Amniotic stem cell (primary cell): ENCODE results near the gene PHF2.

Experiments
- DNase-seq: peaks from one replicate; lab custom pipeline; 2025; lab: John Stamatoyannopoulos, UW

Gene PHF2

DNA sequence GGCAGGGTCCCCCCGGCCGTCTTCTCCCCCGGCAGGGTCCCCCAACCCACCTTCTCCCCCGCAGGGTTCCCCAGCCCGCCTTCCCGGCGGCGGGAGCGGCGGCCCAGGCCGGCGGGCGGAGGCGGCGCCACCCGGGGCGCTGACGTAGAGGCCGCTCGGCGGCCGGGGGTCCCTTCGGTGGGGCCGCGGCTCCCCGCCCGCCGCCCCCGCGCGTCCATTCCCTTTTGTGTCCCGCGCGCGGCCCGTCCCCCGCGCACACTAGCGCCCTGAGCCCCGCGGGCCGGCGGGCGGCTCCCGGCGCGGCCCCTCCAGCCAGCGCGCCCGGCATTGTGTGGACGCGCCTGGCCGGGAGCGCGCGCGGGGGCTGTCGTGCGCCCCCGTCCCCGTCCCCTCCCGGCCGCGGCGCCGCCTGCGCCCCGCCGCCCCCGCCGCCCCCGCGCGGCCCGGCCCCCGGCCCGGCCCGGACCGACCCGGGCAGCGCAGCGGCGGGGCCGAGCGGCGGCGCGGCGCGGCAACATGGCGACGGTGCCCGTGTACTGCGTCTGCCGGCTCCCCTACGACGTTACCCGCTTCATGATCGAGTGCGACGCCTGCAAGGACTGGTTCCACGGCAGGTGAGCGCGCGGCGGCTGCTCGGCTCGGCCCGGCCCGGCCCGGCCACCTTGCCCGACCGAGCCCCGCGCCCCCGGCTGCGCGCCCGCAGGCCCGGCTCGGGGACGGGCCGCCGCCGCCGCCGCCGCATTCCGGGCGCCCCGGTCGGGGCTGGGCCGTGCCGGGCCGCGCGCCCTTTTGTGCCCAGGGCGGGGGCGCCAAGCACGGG, at the start of gene PHF2:
TSS of gene PHF2 (plus strand) at position 327 of the 820 bp plus-strand sequence. CDS start at position 517, 190 bp downstream.
- DNase-seq: no peak

DNA sequence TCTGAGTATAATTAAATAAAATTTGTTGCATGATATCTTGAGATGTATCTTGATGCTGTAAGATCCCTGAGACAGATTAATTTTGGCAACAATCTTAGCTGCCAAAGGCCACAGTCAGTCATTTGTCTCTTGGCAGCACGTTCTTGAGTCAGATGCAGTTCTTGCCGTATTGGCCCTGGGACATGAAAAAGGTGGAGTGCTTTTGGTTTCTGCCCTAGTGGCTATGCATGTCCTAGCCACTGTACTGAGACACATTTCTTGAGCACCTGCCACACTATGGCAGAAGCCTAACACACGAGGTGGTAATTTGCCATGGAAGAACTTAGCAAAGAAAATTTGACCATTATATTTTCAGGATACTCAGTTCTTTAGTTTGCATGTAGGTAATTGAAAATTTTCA, 45.0 kb upstream of the PHF2 start:
- DNase-seq: no peak

DNA sequence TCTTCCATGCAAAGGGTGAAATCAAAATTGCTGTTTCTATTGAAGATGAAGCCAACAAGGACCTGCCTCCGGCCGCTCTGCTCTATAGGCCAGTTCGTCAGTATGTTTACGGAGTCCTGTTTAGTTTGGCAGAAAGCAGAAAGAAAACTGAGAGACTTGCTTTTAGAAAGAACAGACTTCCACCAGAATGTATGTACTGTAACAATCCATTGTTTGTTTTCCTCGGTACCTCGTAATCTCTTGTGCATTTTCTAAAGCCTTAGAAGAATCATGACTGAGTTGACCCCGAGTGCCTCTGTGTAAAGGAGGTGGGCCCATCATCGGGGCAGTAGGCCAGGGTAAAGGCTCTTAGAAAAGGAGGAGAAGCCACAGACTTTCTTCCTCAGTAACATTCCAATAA, 44.2 kb upstream of the PHF2 start:
- DNase-seq: no peak

- DNase-seq: no peak
Observed at GRCh38 chr9:93533863-93534262, 42.5 kb upstream of the PHF2 start.

- no peak for DNase-seq
Observed at GRCh38 chr9:93536167-93536566, 40.2 kb upstream of the PHF2 start.

DNA sequence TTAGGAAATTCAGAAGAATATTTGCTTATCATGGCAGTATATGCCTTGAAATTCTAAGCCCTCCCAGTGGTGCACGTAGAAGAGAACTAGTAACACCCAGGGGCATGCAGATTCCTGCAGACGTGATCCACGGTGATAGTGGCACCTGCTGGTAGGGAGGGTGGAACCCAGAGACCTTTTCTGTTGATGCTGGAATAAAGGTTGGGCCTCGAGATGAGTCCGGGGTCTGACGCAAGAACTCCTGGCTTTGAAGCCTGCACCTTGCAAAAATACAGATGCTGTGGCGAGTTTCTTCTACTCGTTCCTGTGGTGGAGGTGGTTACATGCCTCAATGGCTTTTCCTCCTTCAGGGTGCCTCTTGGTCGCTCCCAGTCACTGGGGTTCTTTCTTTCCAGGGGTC, 39.5 kb upstream of the PHF2 start:
- DNase-seq: no peak

DNA sequence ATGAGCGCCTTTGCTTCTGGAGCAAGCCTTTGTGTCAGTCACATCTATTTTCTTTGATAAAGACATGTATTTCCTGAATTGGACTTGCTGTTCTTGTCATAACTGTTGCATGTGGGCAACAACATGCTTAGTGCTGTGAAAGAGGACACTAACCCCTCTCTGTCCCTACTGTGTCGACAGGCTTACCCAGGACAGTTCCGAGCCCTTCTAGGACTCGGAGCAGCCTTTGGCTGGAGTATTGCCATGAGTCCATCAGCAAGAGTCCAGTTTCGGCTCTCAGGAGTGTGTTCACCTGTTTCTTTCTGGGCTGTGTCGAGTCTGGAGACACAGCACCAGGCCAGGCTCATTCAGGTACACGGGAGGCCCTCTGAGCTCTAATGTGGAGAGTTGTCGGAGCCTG, 36.1 kb upstream of the PHF2 start:
- DNase-seq: no peak

GRCh38 chr9:93541005-93541404, 35.4 kb upstream of the PHF2 start:
- no peak for DNase-seq

DNA sequence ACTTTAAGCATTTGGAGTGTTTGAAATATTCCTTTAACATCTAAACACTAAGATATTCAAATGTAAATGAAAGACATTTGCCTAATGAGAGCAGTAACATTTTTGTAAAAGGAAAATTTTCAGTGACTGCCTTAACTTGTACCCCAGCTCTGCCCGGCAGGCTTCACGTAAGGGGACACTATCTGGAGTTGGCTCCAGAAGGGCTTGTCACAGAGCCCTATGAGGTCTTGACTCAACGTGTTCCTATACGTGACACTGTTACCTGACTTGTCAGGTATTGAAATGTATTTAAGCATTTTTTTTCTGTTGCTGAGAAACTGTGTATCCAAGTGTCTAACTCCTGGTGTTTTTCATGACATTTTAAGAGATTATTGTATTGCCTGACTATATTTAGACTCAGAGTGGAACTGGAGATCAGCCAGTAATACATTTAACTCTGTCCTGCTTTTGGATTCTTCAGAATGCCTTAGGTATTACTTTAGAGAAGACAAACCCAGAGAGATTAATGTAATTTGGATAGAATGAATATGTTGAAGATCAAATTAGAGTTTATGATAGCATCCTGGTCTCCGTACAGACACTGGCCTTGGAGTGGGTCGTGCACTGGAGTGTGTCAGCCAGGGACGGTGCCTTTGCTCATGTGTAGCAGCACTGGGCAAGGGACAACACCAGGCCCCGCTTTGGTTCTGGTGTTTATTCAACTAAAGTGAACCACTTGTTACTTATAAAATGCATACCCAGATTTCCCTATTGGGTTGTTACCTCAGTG, 34.6 kb upstream of the PHF2 start:
- no peak for DNase-seq

- no peak for DNase-seq
Observed at GRCh38 chr9:93543117-93543516, 33.3 kb upstream of the PHF2 start.

DNA sequence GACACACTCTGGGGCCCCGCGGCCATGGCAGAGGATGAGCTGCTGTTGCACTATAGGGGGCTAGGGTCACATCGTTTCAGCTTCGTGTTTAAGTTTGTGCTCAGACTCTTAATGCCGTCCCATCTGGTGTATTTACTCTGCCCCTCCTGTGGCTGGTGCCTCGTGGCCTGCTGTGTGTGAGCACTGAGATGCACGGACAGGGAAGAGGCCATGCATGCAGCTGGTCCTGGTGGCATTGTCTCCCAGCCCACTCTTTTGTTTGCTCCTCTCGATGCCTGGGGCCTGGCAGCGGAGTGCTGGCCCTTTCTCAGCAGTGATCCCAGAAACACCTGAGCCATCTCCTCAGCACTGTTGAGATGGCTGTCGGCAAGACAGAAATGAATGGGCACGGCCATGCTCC, 30.0 kb upstream of the PHF2 start:
- DNase-seq: no peak

GRCh38 chr9:93549611-93550010, 26.8 kb upstream of the PHF2 start:
- DNase-seq: no peak

- no peak for DNase-seq
Observed at GRCh38 chr9:93552923-93553322, 23.5 kb upstream of the PHF2 start.

GRCh38 chr9:93555370-93555769, 21.0 kb upstream of the PHF2 start:
- no peak for DNase-seq

GRCh38 chr9:93557366-93558137, 18.8 kb upstream of the PHF2 start:
- no peak for DNase-seq

GRCh38 chr9:93558503-93558902, 17.9 kb upstream of the PHF2 start:
- DNase-seq: no peak

- no peak for DNase-seq
Observed at GRCh38 chr9:93560991-93561390, 15.4 kb upstream of the PHF2 start.

DNA sequence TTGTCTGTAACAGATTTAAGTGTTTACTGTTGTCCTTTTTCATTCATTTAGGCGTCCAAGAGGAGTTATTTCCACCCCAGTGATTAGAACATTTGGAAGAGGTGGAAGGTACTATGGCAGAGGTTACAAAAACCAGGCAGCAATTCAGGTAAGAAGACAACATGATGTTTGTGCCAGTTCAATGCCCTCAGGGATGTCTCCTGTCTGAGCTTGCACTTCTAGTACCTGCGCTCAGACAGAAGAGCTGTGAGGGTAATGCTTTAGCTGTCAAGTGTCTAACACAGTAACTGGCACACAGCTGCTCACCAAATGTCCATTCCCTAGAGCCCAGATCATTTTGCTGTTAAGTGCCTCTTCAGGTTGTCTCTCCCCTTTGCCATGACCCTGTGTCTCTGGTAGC, 14.2 kb upstream of the PHF2 start:
- DNase-seq: no peak

DNA sequence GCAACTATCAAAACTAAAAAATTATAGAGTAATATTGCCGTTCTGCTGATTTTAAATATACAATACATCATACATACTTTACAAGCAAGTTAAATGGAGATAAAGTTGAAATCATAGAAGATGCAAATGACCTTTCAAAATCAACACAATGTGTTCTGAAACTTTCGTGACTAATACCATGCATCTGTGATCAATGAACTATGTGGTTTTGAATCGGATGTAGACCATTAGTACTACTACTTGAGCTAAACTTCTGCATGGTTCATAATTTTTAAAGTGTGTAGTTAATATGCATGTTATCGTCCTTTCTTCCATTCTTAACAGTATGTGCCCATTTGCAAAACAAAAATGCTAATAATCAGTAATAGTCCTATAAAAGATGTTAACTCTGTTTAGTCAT, 11.3 kb upstream of the PHF2 start:
- DNase-seq: no peak

- peak; percentile 93 for DNase-seq
Observed at GRCh38 chr9:93566408-93567270, 9.7 kb upstream of the PHF2 start.

DNA sequence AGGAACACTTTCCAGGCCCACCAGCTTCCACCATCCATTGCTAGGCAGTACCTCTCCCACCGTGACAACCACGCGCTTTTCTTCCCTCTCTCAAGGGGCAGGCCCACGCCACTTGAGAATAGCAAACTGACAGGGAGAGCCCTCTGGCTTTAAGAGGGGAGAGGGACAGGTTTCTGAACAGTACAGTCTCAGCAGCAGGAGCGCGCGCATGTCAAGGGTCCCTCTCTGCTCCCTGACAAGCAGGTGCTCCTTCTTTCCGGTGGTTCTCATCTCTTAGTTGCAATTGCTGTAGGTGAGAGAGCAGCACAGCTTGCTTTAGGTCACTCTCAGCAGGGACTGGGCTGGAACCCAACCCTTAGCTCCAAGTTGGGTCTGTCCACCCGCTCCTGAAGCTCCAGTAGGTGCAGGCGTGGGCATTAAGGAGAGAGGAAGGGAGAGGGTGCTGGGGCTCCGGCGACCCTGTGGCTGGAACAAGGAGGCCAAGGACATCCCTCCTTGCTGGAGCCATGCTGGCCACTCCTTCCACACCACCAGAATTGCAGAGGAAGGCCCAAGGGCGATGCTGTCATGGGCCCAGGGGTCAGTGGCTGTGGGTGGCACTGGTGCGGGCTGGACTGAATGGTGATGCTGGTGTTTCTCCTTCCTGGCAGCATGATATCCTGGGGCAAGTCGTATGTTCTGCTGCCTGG, 9.0 kb upstream of the PHF2 start:
- no peak for DNase-seq
